ENCODE data around the gene MOB3B.

MOB3B gene

GRCh38 chr9:27341545-27342294 is 187.9 kb downstream of the MOB3B start:
- no peak for DNase-seq (ENCODE audit: low read depth)
- H3K4me3 ChIP-seq (ENCODE audit: low read depth, low read length), result no peak overlapping the region
- in situ Hi-C loops (cut with HindIII; ENCODE audit: low sequenced_read_pairs), result no loop called here
- TF ChIP-seq CTCF (IDR thresholded peaks at IDR 0.05; ENCODE audit: low read depth, low read length, missing control alignments), result no peak

DNA sequence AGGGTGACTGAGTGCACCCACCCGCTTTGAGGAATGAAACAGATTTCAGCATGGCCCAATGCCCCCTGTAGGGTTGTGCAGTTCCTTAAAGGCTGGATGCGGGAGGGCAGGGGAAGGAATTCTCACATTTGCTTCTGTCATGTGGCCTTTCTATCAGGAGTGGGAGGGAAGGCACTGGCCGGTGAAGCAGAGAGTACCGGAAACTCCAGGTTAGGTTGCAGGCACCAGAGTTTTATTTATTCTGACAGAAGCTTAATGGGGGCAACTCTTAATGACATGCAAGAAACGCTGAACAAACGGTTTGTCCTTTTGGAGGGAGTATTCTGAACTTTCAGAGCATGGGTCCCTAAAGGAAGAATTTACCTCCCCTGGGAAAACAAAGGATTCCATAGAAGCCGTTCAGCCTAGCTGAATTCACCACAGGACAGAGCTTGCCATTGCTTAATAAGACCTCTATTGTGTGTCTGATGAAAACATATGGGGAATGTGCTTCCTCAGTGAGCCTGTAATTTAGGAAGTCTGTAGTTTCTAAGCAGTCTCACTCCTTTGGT is 188.6 kb downstream of the MOB3B start:
- TF ChIP-seq CTCF (IDR thresholded peaks at IDR 0.05; ENCODE audit: low read depth, low read length, missing control alignments), result no peak
- no peak for DNase-seq (ENCODE audit: low read depth)
- in situ Hi-C loops (cut with HindIII; ENCODE audit: low sequenced_read_pairs), result no loop called here

GRCh38 chr9:27340285-27340674 is 189.3 kb downstream of the MOB3B start:
- in situ Hi-C loops (cut with HindIII; ENCODE audit: low sequenced_read_pairs), result no loop called here
- DNase-seq (ENCODE audit: low read depth), result no peak
- no peak overlapping the region for H3K4me3 ChIP-seq (ENCODE audit: low read depth, low read length)
- TF ChIP-seq CTCF (IDR thresholded peaks at IDR 0.05; ENCODE audit: low read depth, low read length, missing control alignments), result no peak

More for the DNA sequence above, 188.6 kb downstream of the MOB3B start:
- no peak overlapping the region for H3K4me3 ChIP-seq (ENCODE audit: low read depth, low read length)

GRCh38 chr9:27339661-27340284 is 189.8 kb downstream of the MOB3B start:
- TF ChIP-seq CTCF (IDR thresholded peaks at IDR 0.05; ENCODE audit: low read depth, low read length, missing control alignments), result no peak
- no peak overlapping the region for H3K4me3 ChIP-seq (ENCODE audit: low read depth, low read length)
- in situ Hi-C loops (cut with HindIII; ENCODE audit: low sequenced_read_pairs), result loop anchor here (10.0 kb wide), 1 partner anchor 205 kb away; no protein-coding TSS in a partner anchor
- DNase-seq (ENCODE audit: low read depth), result no peak

DNA sequence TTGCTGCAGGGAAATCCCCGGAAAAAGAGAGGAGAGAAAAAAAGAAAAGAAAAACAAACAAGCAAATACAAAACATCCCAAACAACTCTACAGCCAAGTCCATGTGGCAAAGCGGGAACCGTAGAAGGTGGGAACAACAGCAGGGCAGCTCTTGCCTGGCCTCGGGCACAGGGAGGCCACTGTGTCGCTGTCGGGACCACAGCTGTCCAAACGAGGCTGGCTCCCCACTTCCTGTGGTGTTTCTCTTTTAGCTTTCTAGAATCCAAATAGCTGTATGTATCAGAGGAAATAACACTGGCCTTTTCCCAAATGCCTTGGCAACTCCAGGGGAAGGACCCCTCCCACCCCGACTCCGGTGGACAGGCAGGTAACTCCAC is 191.1 kb downstream of the MOB3B start:
- in situ Hi-C loops (cut with HindIII; ENCODE audit: low sequenced_read_pairs), result loop anchor here (10.0 kb wide), 1 partner anchor 206 kb away; no protein-coding TSS in a partner anchor
- no peak overlapping the region for H3K4me3 ChIP-seq (ENCODE audit: low read depth, low read length)

More for the DNA sequence above, 191.1 kb downstream of the MOB3B start:
- TF ChIP-seq CTCF (IDR thresholded peaks at IDR 0.05; ENCODE audit: low read depth, low read length, missing control alignments), result no peak
- no peak for DNase-seq (ENCODE audit: low read depth)

Measured in astrocyte of the cerebellum (primary cell).